HepG2 (cell line): ENCODE measurements around the gene TASOR2. TPM values are rescaled to one million over a fixed set of nuclear protein-coding genes. Genes with fewer than 3 reads are reported as not detected.
A peak's percentile ranks its signal among the peaks of the same experiment; 100 is the strongest.

Source experiments
- HNRNPUL1 ChIP-seq: fragments of 200-400 bp; formaldehyde crosslinking; IDR thresholded peaks from 2 replicates; pipeline ENCODE4 v1.6.1; 2017; ENCODE audit warnings: low read depth, mild to moderate bottlenecking, low read length, moderate library complexity
- JUN ChIP-seq: sonication (generic); formaldehyde crosslinking; IDR thresholded peaks from 2 replicates; pipeline ENCODE4 v1.4.0; 2020; ENCODE audit warnings: mild to moderate bottlenecking, missing genetic modification reagents
- MAZ ChIP-seq, 2 experiments: sonication (generic) in 1 of 2; formaldehyde crosslinking in 1 of 2; IDR thresholded peaks; 2 replicates each; pipeline versions ENCODE4 v1.5.0 to v1.6.1; 2012 to 2020; ENCODE audit warnings: low read depth in 2 of 2, mild to moderate bottlenecking in 2 of 2, borderline replicate concordance in 1 of 2, improper control_type of control experiment in 1 of 2, low read length in 1 of 2, missing genetic modification reagents in 1 of 2, moderate library complexity in 1 of 2
- MTA1 ChIP-seq: sonication (generic); formaldehyde crosslinking; IDR thresholded peaks from 2 replicates; pipeline ENCODE4 v1.4.0; 2020; ENCODE audit warnings: missing genetic modification reagents, mild to moderate bottlenecking, borderline replicate concordance
- SALL2 ChIP-seq: sonication (generic); formaldehyde crosslinking; IDR thresholded peaks from 2 replicates; pipeline ENCODE4 v1.8.1; 2023; ENCODE audit warnings: mild to moderate bottlenecking, missing genetic modification reagents, inconsistent platforms
- TBL1XR1 ChIP-seq: fragments of 150-350 bp; IDR thresholded peaks from 2 replicates; pipeline ENCODE4 v1.6.1; 2014; ENCODE audit warnings: borderline replicate concordance, low read length; ENCODE audit not compliant: partially characterized antibody
- ZFP36 ChIP-seq: fragments of 150-350 bp; IDR thresholded peaks from 2 replicates; pipeline ENCODE4 v1.6.1; 2018; ENCODE audit warnings: borderline replicate concordance, low read length, low read depth; ENCODE audit not compliant: partially characterized antibody
- ZMYM2 ChIP-seq: sonication (generic); formaldehyde crosslinking; IDR thresholded peaks from 2 replicates; pipeline ENCODE4 v1.8.0; 2022; ENCODE audit warnings: mild to moderate bottlenecking, missing genetic modification reagents
- ZNF564 ChIP-seq: sonication (generic); formaldehyde crosslinking; IDR thresholded peaks from 2 replicates; pipeline ENCODE4 v1.8.1; 2023; ENCODE audit warnings: mild to moderate bottlenecking, missing genetic modification reagents
- polyA plus RNA-seq, 8 experiments: library from polyadenylated mRNA; depleted of rRNA in 3 of 8; stranded (reverse) in 7 of 8; unstranded in 1 of 8; fragments of >200 nt; fragmentation: Illumina TruSeq in 4 of 8; extraction: Trizol in 4 of 8; gene quantifications; 2 replicates each; pipeline versions ENCODE4 v1.2.1 to v1.2.3, GENCODE V29; 2011 to 2016; ENCODE audit warnings: low read depth in 4 of 8, missing spikeins in 1 of 8, mixed read lengths in 1 of 8; ENCODE audit not compliant: insufficient read depth in 1 of 8
- total RNA-seq, 5 experiments: library from RNA; depleted of rRNA; stranded (reverse); fragments of >200 nt; fragmentation: Illumina TruSeq; extraction: Trizol; gene quantifications; 2 replicates each; pipeline ENCODE4 v1.2.3, GENCODE V29; 2016; ENCODE audit warnings: low read depth in 1 of 5
- TF ChIP-seq, protein P1 (sequence below): sonication (generic); formaldehyde crosslinking; IDR thresholded peaks from 2 replicates; pipeline ENCODE4 v1.9.0; 2021; ENCODE audit warnings: mild to moderate bottlenecking, missing genetic modification reagents
- TF ChIP-seq, protein P2 (sequence below): sonication (generic); formaldehyde crosslinking; IDR thresholded peaks from 2 replicates; pipeline ENCODE4 v1.4.0; 2020; ENCODE audit warnings: missing genetic modification reagents, borderline replicate concordance
- TF ChIP-seq, protein P3 (sequence below): sonication (generic); formaldehyde crosslinking; IDR thresholded peaks from 2 replicates; pipeline ENCODE4 v1.4.0; 2020; ENCODE audit warnings: mild to moderate bottlenecking, missing genetic modification reagents
- TF ChIP-seq, protein P4 (sequence below): sonication (generic); formaldehyde crosslinking; IDR thresholded peaks from 2 replicates; pipeline ENCODE4 v1.5.0; 2020; ENCODE audit warnings: mild to moderate bottlenecking, missing genetic modification reagents, borderline replicate concordance

Gene TASOR2
- total and polyA plus RNA-seq, 2 of the 13 experiments (the other 11 are each of a cell fraction or from before 2014, with no cell fraction given): 24.2 to 55.3 TPM

DNA sequence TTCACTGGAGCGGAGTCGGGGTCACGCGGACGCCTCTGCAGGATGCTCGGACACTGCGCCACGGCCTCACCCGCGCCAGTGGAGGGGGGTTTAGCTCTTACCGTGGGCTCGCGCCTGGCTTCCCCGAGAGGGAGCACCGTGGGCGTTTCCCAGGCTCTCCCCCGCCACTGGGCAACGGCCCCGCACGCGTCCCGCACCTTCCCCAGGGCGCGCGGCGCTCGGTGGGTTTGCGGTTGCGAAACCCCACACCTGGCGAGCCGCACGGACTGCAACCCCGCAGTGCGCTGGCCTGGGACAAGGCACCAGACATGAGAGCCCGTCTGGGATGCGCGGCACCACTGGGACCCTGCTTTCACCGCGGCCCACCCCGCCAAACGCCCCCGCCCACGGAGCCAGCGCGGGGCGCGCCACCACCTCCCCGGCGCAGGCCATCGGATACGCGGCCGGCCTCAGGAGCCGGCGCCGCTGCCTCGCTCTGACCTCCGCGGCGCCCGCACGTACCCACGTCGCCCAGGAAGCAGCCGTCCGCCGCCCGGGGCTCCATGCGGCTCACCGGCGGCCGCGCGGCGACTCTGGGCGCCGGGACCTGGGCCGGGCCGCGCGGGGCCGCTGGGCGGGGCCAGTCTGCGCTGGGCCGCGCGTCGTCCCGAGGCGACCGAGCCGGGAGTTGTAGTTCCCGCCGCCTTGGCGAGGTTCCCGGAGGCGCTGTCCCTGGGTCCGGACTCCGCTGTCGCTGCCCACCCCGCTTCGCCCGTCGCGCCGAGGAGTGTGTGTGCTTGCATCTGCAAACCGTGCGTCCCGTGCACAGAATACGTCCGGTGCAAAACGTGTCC, 18.4 kb upstream of the TASOR2 start, which contains the start of gene ASB13 (continued):
- TF ChIP-seq, protein P1, sequence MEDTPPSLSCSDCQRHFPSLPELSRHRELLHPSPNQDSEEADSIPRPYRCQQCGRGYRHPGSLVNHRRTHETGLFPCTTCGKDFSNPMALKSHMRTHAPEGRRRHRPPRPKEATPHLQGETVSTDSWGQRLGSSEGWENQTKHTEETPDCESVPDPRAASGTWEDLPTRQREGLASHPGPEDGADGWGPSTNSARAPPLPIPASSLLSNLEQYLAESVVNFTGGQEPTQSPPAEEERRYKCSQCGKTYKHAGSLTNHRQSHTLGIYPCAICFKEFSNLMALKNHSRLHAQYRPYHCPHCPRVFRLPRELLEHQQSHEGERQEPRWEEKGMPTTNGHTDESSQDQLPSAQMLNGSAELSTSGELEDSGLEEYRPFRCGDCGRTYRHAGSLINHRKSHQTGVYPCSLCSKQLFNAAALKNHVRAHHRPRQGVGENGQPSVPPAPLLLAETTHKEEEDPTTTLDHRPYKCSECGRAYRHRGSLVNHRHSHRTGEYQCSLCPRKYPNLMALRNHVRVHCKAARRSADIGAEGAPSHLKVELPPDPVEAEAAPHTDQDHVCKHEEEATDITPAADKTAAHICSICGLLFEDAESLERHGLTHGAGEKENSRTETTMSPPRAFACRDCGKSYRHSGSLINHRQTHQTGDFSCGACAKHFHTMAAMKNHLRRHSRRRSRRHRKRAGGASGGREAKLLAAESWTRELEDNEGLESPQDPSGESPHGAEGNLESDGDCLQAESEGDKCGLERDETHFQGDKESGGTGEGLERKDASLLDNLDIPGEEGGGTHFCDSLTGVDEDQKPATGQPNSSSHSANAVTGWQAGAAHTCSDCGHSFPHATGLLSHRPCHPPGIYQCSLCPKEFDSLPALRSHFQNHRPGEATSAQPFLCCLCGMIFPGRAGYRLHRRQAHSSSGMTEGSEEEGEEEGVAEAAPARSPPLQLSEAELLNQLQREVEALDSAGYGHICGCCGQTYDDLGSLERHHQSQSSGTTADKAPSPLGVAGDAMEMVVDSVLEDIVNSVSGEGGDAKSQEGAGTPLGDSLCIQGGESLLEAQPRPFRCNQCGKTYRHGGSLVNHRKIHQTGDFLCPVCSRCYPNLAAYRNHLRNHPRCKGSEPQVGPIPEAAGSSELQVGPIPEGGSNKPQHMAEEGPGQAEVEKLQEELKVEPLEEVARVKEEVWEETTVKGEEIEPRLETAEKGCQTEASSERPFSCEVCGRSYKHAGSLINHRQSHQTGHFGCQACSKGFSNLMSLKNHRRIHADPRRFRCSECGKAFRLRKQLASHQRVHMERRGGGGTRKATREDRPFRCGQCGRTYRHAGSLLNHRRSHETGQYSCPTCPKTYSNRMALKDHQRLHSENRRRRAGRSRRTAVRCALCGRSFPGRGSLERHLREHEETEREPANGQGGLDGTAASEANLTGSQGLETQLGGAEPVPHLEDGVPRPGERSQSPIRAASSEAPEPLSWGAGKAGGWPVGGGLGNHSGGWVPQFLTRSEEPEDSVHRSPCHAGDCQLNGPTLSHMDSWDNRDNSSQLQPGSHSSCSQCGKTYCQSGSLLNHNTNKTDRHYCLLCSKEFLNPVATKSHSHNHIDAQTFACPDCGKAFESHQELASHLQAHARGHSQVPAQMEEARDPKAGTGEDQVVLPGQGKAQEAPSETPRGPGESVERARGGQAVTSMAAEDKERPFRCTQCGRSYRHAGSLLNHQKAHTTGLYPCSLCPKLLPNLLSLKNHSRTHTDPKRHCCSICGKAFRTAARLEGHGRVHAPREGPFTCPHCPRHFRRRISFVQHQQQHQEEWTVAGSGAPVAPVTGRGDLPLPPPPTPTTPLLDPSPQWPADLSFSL (CRISPR knock-in tag): 0 out of 2 replicates have a peak, but pooled peaks have one; percentile 8
- TF ChIP-seq, protein P2, sequence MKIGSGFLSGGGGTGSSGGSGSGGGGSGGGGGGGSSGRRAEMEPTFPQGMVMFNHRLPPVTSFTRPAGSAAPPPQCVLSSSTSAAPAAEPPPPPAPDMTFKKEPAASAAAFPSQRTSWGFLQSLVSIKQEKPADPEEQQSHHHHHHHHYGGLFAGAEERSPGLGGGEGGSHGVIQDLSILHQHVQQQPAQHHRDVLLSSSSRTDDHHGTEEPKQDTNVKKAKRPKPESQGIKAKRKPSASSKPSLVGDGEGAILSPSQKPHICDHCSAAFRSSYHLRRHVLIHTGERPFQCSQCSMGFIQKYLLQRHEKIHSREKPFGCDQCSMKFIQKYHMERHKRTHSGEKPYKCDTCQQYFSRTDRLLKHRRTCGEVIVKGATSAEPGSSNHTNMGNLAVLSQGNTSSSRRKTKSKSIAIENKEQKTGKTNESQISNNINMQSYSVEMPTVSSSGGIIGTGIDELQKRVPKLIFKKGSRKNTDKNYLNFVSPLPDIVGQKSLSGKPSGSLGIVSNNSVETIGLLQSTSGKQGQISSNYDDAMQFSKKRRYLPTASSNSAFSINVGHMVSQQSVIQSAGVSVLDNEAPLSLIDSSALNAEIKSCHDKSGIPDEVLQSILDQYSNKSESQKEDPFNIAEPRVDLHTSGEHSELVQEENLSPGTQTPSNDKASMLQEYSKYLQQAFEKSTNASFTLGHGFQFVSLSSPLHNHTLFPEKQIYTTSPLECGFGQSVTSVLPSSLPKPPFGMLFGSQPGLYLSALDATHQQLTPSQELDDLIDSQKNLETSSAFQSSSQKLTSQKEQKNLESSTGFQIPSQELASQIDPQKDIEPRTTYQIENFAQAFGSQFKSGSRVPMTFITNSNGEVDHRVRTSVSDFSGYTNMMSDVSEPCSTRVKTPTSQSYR (CRISPR knock-in tag): no peak
- TF ChIP-seq JUN (no peak), ZFP36 (no peak), MTA1 (peak; percentile 56; the same call in 1 of the 2 replicates), MAZ (IDR thresholded peaks at IDR 0.05; ENCODE audit: borderline replicate concordance, low read depth, low read length) (no peak), MAZ (CRISPR knock-in tag; IDR thresholded peaks at IDR 0.05; ENCODE audit: low read depth) (peak; percentile 55; the same call in 1 of the 2 replicates), ZNF564 (CRISPR knock-in tag) (no peak), SALL2 (CRISPR knock-in tag) (peak; percentile 21; the same call in 1 of the 2 replicates), TBL1XR1 (no peak), HNRNPUL1 (no peak), ZMYM2 (CRISPR knock-in tag) (no peak)
- TF ChIP-seq, protein P3, sequence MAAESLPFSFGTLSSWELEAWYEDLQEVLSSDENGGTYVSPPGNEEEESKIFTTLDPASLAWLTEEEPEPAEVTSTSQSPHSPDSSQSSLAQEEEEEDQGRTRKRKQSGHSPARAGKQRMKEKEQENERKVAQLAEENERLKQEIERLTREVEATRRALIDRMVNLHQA: no peak
- TF ChIP-seq, protein P4, sequence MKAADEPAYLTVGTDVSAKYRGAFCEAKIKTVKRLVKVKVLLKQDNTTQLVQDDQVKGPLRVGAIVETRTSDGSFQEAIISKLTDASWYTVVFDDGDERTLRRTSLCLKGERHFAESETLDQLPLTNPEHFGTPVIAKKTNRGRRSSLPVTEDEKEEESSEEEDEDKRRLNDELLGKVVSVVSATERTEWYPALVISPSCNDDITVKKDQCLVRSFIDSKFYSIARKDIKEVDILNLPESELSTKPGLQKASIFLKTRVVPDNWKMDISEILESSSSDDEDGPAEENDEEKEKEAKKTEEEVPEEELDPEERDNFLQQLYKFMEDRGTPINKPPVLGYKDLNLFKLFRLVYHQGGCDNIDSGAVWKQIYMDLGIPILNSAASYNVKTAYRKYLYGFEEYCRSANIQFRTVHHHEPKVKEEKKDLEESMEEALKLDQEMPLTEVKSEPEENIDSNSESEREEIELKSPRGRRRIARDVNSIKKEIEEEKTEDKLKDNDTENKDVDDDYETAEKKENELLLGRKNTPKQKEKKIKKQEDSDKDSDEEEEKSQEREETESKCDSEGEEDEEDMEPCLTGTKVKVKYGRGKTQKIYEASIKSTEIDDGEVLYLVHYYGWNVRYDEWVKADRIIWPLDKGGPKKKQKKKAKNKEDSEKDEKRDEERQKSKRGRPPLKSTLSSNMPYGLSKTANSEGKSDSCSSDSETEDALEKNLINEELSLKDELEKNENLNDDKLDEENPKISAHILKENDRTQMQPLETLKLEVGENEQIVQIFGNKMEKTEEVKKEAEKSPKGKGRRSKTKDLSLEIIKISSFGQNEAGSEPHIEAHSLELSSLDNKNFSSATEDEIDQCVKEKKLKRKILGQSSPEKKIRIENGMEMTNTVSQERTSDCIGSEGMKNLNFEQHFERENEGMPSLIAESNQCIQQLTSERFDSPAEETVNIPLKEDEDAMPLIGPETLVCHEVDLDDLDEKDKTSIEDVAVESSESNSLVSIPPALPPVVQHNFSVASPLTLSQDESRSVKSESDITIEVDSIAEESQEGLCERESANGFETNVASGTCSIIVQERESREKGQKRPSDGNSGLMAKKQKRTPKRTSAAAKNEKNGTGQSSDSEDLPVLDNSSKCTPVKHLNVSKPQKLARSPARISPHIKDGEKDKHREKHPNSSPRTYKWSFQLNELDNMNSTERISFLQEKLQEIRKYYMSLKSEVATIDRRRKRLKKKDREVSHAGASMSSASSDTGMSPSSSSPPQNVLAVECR (CRISPR knock-in tag): peak; percentile 16
